GM12891 (cell line): Measurements from ENCODE around the gene PRRT1B.

Source experiments
- DNase-seq: peaks from one replicate; pipeline ENCODE4 v3.0.0; 2011; ENCODE audit warnings: low spot score; ENCODE audit not compliant: insufficient read length
- FAIRE-seq: peaks from 2 replicates; lab custom pipeline; 2011; peaks lifted over from hg19 to GRCh38; lab: Jason Lieb, UNC
- PAX5 ChIP-seq: IDR thresholded peaks from 2 replicates; pipeline ENCODE4 v1.6.1; 2011; ENCODE audit warnings: low read length, moderate library complexity, mild to moderate bottlenecking; ENCODE audit not compliant: insufficient read depth, severe bottlenecking
- POLR2A ChIP-seq: IDR thresholded peaks from 2 replicates; pipeline ENCODE4 v1.6.1; 2011; ENCODE audit warnings: low read depth, low read length, control low read depth
- POLR2AphosphoS5 ChIP-seq: IDR thresholded peaks from 2 replicates; pipeline ENCODE4 v1.6.1; 2011; ENCODE audit warnings: low read depth, low read length, control low read depth
- POU2F2 ChIP-seq: IDR thresholded peaks from 2 replicates; pipeline ENCODE4 v1.6.1; 2011; ENCODE audit warnings: low read depth, mild to moderate bottlenecking, control low read depth, low read length, moderate library complexity
- SPI1 ChIP-seq: IDR thresholded peaks from 2 replicates; pipeline ENCODE4 v1.6.1; 2011; ENCODE audit warnings: low read depth, low read length, control low read depth
- TAF1 ChIP-seq: IDR thresholded peaks from 2 replicates; pipeline ENCODE4 v1.6.1; 2011; ENCODE audit warnings: low read depth, low read length, control low read depth

PRRT1B gene

GRCh38 chr9:131605770-131606590, 60.7 kb downstream of the PRRT1B start:
- DNase-seq (no peak), FAIRE-seq (no peak)
- TF ChIP-seq SPI1 = no peak
- TF ChIP-seq POU2F2 = no peak
- TF ChIP-seq PAX5 = no peak
- TF ChIP-seq POLR2AphosphoS5 = no peak
- no peak for TF ChIP-seq POLR2A
- TF ChIP-seq TAF1 = no peak

GRCh38 chr9:131606896-131607567, 61.7 kb downstream of the PRRT1B start:
- FAIRE-seq (no peak), DNase-seq (no peak)
- TF ChIP-seq POLR2AphosphoS5 = no peak

- no peak for TF ChIP-seq POLR2A
- TF ChIP-seq POLR2AphosphoS5 = no peak
- TF ChIP-seq SPI1 = no peak
- TF ChIP-seq TAF1 = no peak
- TF ChIP-seq PAX5 = no peak
- TF ChIP-seq POU2F2 = no peak
These were observed 62.3 kb downstream of the PRRT1B start for GRCh38 chr9:131607591-131607990.

GRCh38 chr9:131608493-131609037, 63.2 kb downstream of the PRRT1B start:
- no peak for TF ChIP-seq POU2F2
- no peak for TF ChIP-seq PAX5
- no peak for TF ChIP-seq POLR2AphosphoS5
- TF ChIP-seq TAF1 = no peak
- no peak for TF ChIP-seq SPI1
- no peak for TF ChIP-seq POLR2A
- FAIRE-seq (no peak), DNase-seq (no peak)

More at GRCh38 chr9:131607591-131607990, 62.3 kb downstream of the PRRT1B start:
- FAIRE-seq = no peak
- no peak for DNase-seq
